ENCODE results near the gene KIN. TPM values are rescaled to one million over a fixed set of nuclear protein-coding genes. Genes with fewer than 3 reads are reported as not detected.
"Not testable (repeated sequence)": the region's sequence is repeated elsewhere in the genome, so short reads cannot be mapped to it uniquely, and the experiment has no call there.

Gene KIN, protein sequence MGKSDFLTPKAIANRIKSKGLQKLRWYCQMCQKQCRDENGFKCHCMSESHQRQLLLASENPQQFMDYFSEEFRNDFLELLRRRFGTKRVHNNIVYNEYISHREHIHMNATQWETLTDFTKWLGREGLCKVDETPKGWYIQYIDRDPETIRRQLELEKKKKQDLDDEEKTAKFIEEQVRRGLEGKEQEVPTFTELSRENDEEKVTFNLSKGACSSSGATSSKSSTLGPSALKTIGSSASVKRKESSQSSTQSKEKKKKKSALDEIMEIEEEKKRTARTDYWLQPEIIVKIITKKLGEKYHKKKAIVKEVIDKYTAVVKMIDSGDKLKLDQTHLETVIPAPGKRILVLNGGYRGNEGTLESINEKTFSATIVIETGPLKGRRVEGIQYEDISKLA
- 1 to 10 TPM; 4.0 to 8.1 (median 5.5) TPM for polyA plus RNA-seq

DNA sequence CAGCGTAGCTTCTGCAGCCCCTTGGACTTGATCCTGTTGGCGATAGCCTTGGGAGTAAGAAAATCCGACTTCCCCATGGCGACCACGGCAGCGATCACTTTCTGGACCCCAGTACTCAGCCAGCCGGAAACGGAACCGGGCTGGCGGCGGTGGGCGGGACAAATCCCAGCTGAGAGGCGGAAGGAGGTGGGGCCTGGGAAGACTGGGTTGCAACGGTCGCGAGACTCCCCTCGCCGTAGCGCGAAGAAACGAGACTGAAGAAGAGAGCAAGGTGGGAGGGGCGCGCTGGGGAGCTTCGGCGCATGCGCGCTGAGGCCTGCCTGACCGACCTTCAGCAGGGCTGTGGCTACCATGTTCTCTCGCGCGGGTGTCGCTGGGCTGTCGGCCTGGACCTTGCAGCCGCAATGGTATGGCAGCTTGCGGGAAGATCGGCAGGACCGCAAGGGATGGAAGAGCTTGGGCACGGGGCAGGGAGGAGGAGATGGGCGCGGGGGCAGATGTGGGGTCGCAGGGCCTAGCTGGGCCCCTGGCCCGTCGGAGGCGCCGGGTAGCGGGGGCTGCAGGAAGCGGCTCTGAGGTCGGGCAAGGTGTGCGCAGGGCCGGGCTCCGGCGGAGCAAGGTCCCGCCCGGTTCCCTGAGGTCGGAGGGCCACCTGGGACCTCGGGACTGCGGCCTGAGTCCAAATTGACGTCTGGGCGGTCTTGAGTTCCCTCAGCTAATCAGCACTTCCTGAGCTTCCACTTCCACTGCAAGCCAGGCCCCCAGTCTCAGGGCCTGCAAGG is at the start of gene KIN, which contains the start of gene ATP5F1C:
KIN (minus strand) TSS at position 137 of the 782 bp plus-strand sequence; CDS start at position 77, 60 bp downstream.
ATP5F1C (plus strand) TSS at position 321 of the 782 bp plus-strand sequence; CDS start at position 352, 31 bp downstream.
- 0% methylated on average over 47 to 59 of the region's 59 CpGs for WGBS, 3 donors
- H3K27ac ChIP-seq (ENCODE audit: low read depth, low read length): no peak within 1 kb of the TSS

DNA sequence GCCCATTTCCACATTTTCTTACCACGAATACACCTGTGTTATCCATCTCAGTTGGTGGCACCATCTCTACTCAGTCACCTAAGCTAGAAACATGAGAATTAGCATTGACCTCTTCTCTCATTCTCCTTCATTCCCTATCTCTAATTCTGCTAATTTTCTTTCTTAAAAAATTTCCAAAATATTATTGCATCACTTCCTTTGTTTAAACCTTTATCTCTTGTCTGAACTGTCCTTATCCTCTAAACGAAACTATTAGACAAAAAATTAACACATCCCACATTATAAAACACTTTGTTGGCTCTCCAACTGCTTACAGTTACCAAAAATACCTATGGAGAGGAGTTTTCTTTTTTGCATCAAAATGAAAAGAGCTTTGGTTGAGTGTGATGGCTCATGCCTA is 48.8 kb upstream of the KIN start:
- WGBS, 3 donors: 84 to 92% (median 87%) methylated on average over 2 of the region's 2 CpGs
- no peak overlapping the region for H3K27ac ChIP-seq (ENCODE audit: low read depth, low read length)

DNA sequence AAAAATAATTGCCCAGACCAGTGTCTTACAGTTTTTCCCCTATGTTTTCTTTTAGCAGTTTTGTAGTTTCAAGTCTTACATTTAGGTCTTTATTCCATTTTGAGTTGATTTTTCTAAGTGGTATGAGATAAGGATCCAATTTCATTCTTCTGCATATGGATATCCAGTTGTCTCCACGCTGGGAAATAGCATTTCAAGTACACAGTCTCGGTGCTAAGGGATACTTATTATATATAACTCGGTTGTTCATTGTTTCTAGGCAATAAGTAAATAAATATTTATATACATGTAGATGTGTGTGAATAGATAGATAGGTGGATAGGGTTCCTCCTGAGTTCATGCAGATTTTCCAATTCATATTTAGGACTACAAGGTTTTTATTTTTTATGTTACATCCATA is 46.5 kb upstream of the KIN start:
- H3K27ac ChIP-seq (ENCODE audit: low read depth, low read length): no peak overlapping the region
- 92 to 97% (median 94%) methylated on average over 3 of the region's 3 CpGs for WGBS, 3 donors

- no peak overlapping the region for H3K27ac ChIP-seq (ENCODE audit: low read depth, low read length)
These were observed 45.4 kb upstream of the KIN start for GRCh38 chr10:7833210-7833609.

- H3K27ac ChIP-seq (ENCODE audit: low read depth, low read length): no peak overlapping the region
- WGBS, 3 donors: 86 to 91% (median 87%) methylated on average over 1 of the region's 1 CpG
These were observed 44.3 kb upstream of the KIN start for GRCh38 chr10:7832060-7832459.

- no peak overlapping the region for H3K27ac ChIP-seq (ENCODE audit: low read depth, low read length)
- 87 to 95% (median 90%) methylated on average over 10 of the region's 10 CpGs for WGBS, 3 donors
These were observed 41.6 kb upstream of the KIN start for GRCh38 chr10:7829289-7829834.

DNA sequence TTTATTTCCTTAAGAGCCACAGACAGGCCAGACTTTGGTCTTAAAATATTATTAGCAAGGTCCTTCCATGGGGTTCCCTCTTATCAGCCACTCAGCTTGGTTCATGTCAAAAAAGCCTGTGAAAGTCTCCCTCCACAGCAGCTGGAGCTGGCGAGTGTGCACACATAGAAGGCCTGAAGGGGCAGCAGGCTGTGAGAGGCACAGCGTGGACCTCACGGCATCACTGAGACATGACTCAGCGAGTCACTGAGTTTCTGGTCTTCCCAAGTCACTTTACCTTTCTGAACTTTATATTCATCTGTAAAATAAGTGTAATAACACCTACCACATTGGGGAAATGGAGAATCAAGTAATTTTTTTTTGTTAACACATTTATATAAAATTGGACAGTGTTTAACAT is 39.2 kb upstream of the KIN start:
- H3K27ac ChIP-seq (ENCODE audit: low read depth, low read length): no peak overlapping the region
- WGBS, 3 donors: 36 to 95% (median 87%) methylated on average over 4 of the region's 4 CpGs

DNA sequence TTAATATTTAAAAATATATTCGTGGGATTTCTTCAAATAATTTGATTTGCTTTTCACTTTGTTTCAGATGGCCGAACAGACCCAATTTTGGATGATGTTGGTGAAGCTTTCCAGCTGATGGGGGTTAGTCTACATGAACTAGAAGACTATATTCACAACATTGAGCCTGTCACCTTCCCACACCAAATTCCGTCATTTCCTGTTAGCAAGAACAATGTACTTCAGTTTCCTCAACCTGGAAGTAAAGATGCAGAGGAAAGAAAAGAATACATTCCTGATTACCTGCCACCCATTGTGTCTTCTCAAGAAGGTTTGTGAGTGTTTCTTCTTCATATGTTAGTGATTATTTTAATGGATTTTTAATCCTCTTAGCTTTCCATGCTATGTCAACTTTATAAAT is 36.5 kb upstream of the KIN start:
- H3K27ac ChIP-seq (ENCODE audit: low read depth, low read length): no peak overlapping the region
- 84 to 88% (median 85%) methylated on average over 3 of the region's 3 CpGs for WGBS, 3 donors

DNA sequence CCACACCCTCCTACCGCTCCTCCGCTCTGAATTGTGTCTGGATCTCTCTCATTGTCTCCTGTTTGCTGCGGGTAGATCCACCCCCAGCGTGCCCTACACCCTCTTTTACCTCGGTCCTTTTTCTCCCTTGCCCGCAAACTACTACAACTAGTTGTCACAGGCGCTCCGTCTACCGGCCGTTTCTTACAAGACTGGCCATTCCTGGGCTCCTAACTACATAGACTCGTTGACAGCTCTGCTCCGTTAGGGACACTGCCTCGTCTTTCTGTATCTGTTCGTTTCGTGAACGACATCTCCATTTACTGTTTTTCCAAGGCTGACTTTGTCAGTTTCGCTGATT is 31.3 kb upstream of the KIN start:
- WGBS, 3 donors: 0 to 1% (median 0%) methylated on average over 17 of the region's 17 CpGs
- no peak overlapping the region for H3K27ac ChIP-seq (ENCODE audit: low read depth, low read length)

DNA sequence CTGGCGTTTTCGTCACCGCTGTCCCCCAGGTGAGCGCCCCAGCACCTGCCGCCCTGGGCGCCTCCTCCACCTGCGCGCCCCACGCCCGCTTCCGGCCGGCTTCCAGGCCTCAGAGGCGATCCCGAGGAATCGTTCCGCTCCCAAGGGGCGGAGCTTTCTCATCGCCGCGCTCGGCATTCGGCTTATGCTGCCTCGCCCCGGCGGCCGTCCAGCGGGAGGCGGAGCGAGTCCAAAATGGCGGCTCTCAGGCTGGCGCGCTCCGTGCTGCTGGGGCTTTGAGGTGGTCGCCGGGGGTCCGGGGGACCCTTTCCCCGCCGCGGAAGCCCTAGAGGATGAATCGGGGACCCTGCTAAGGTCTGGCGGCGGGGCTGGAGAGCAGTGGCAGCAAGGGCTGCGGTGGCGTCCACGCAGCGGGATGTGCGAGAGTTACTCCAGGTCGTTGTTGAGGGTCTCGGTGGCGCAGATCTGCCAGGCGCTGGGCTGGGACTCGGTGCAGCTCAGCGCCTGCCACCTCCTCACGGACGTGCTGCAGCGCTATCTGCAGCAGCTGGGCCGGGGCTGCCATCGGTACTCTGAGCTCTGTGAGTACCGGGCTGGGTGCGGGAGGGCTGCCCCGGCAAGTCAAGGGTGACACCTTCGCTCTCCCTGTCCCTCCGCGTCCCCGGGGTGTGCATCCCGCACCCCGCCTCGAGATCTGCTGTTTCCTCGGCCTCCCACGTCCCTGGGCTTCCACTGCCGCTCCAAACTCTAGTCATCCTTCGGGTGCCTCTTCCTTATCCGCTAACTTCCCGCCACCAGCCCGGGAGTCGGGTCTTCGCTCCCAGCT is 30.7 kb upstream of the KIN start, which contains the start of gene TAF3:
TAF3 (plus strand) TSS at position 211 of the 826 bp plus-strand sequence; CDS start at position 416, 205 bp downstream.
- H3K27ac ChIP-seq (ENCODE audit: low read depth, low read length): no peak within 1 kb of the TSS
- WGBS, 3 donors: 0 to 1% (median 1%) methylated on average over 72 to 77 of the region's 77 CpGs

GRCh38 chr10:7817984-7818294 is 30.1 kb upstream of the KIN start:
- WGBS, 3 donors: 0 to 1% (median 0%) methylated on average over 10 of the region's 10 CpGs
- H3K27ac ChIP-seq (ENCODE audit: low read depth, low read length): no peak overlapping the region

GRCh38 chr10:7817576-7817975 is 29.8 kb upstream of the KIN start:
- 5 to 27% (median 16%) methylated on average over 12 of the region's 12 CpGs for WGBS, 3 donors
- H3K27ac ChIP-seq (ENCODE audit: low read depth, low read length): no peak overlapping the region

GRCh38 chr10:7813481-7813880 is 25.7 kb upstream of the KIN start:
- no peak overlapping the region for H3K27ac ChIP-seq (ENCODE audit: low read depth, low read length)
- WGBS, 3 donors: 71 to 89% (median 85%) methylated on average over 3 of the region's 3 CpGs

DNA sequence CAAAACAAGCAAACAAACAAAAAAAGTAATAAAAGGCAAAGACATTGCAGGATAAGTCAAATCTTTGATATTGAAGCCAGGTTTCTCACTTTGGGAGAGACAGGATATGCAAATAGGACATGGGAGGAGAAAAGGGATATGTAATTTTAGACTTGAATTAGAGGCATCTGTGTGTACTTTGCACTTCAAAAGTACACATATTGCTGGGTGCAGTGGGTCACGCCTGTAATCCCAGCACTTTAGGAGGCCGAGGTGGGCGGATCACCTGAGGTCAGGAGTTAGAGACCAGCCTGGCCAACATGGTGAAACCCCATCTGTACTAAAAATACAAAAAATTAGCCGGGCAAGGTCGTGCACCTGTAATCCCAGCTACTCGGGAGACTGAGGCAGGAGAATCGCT is 23.9 kb upstream of the KIN start:
- 49 to 80% (median 72%) methylated on average over 7 of the region's 7 CpGs for WGBS, 3 donors
- not testable (repeated sequence) for H3K27ac ChIP-seq (ENCODE audit: low read depth, low read length)

DNA sequence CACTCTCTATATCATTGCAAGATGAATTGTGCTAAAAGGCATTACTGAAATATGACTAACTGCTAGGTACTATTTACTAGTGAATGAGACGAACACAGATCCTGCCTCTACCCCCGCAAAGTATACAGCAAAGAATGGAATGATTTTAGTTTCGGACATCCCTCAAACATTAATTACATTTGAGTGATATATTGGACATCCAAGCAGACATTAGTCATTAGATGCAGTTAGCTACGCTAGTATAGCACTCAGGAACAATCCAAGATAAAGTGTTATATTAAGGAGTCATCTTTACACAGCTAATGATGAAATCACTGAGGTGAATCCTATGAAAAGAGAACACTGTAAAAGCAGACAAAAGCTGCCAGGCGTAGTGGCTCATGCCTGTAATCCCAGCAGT is 23.2 kb upstream of the KIN start:
- WGBS, 3 donors: 78 to 84% (median 83%) methylated on average over 5 of the region's 5 CpGs
- H3K27ac ChIP-seq (ENCODE audit: low read depth, low read length): no peak overlapping the region

DNA sequence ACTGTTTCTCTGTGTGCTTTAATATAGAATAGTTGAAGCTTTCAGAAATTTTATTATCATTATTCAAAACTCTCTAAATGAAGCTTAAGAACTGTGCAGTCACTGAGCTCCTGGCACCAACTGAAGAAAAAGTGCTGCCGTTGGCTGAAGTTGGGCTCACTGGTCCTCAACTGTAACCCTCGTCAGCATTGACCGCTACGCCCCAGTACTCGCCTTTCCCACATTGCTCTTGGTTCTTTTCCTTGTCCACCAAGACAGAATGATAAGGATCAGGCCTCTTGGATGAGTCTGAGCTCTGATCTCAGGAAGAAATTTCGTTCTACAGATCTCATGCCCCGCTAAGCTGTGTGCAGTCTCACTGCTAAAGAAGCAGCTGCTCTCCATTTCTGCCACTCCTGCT is 22.6 kb upstream of the KIN start:
- H3K27ac ChIP-seq (ENCODE audit: low read depth, low read length): no peak overlapping the region
- WGBS, 3 donors: 75 to 84% (median 81%) methylated on average over 7 of the region's 7 CpGs

DNA sequence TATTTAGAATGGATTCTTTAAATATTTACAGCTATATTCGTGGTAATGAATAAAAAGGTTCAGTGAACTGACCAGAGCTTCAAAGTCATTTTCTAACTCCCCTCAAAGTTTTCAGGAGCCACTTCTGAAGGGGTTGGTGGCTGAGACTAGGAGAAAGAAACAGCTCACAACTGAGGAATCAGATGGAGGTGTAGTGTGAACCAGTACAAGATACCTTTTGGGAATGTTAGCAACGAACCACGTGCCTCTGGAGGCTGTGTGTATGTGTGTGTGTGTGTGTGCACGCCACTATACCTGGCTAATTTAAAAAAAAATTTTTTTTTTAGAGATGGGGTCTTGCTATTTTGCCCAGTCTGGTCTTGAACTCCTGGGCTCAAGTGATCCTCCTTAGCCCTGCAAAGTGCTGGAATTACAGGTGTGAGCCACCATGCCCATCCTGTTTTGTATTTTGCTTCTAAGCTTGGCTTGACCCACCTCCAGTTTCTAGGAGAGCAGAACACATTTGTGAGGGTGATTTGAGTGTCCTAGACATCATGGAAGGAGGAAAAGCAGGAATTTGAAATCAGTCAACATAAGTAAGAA is 21.0 kb upstream of the KIN start:
- no peak overlapping the region for H3K27ac ChIP-seq (ENCODE audit: low read depth, low read length)
- WGBS, 3 donors: 78 to 80% (median 79%) methylated on average over 4 of the region's 4 CpGs

DNA sequence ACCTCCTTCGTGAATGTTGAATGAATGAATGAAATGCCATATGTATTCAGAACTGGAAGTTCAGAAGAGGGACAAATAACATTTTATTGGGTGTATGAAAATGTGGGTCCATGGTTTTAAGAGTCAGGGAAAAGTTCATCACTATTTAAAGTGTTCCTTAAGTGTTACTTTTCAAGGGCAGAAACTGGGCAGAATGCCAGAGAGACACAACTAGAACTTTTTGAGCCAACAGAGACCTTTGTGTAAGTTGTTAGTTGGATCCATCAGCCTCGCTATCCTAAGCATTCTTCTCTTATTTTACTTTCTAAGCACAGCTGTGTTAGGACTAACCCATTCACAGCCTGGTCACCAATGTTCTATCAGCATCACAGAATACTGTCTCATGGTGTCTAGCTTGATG is 16.9 kb upstream of the KIN start:
- H3K27ac ChIP-seq (ENCODE audit: low read depth, low read length): no peak overlapping the region
- 43 to 76% (median 72%) methylated on average over 2 of the region's 2 CpGs for WGBS, 3 donors

All from adipose tissue (tissue), 3 donors.